HEK293T (cell line): ENCODE measurements around the gene KL.

Experiments
- CTCF ChIA-PET: fragments of 350-600 bp; formaldehyde crosslinking; extraction: SDS; loops from one replicate; lab custom pipeline; 2021; ENCODE audit warnings: antibody characterized with exemption, inconsistent platforms; lab: Yijun Ruan, JAX
- POLR2A ChIA-PET: fragments of 350-600 bp; formaldehyde crosslinking; extraction: SDS; loops from one replicate; lab custom pipeline; 2020; ENCODE audit warnings: antibody characterized with exemption, inconsistent platforms; lab: Yijun Ruan, JAX
- DNase-seq: peaks from one replicate; pipeline ENCODE4 v3.0.0; 2012; ENCODE audit warnings: mixed read lengths; ENCODE audit errors: extremely low spot score
- ARNT ChIP-seq: fragments of 450-650 bp; IDR thresholded peaks from 2 replicates; pipeline ENCODE4 v1.6.1; 2017; ENCODE audit warnings: mild to moderate bottlenecking
- BHLHE40 ChIP-seq: fragments of 450-650 bp; IDR thresholded peaks from 2 replicates; pipeline ENCODE4 v1.6.1; 2016; ENCODE audit warnings: mild to moderate bottlenecking, moderate library complexity, borderline replicate concordance
- CTBP1 ChIP-seq: fragments of 450-650 bp; IDR thresholded peaks from 2 replicates; pipeline ENCODE4 v1.6.1; 2016; ENCODE audit warnings: borderline replicate concordance
- ELF4 ChIP-seq: fragments of 450-650 bp; IDR thresholded peaks from 2 replicates; pipeline ENCODE4 v1.6.1; 2017; ENCODE audit warnings: antibody characterized with exemption
- FOXA1 ChIP-seq: fragments of 450-650 bp; IDR thresholded peaks from 2 replicates; pipeline ENCODE4 v1.6.1; 2016; ENCODE audit warnings: mild to moderate bottlenecking
- FOXK2 ChIP-seq: fragments of 450-650 bp; IDR thresholded peaks from 2 replicates; pipeline ENCODE4 v1.6.1; 2016; ENCODE audit warnings: mild to moderate bottlenecking
- FOXM1 ChIP-seq: fragments of 450-650 bp; IDR thresholded peaks from 2 replicates; pipeline ENCODE4 v1.6.1; 2017; ENCODE audit warnings: mild to moderate bottlenecking, borderline replicate concordance
- HDGF ChIP-seq: fragments of 450-650 bp; IDR thresholded peaks from 2 replicates; pipeline ENCODE4 v1.6.1; 2017; ENCODE audit warnings: antibody characterized with exemption, borderline replicate concordance
- L3MBTL2 ChIP-seq: fragments of 450-650 bp; conservative IDR thresholded peaks from 2 replicates; pipeline ENCODE4 v1.6.1; 2016; ENCODE audit warnings: mild to moderate bottlenecking
- LEF1 ChIP-seq: fragments of 450-650 bp; IDR thresholded peaks from 2 replicates; pipeline ENCODE4 v1.6.1; 2017; ENCODE audit warnings: mild to moderate bottlenecking, borderline replicate concordance
- NFRKB ChIP-seq: fragments of 450-650 bp; IDR thresholded peaks from 2 replicates; pipeline ENCODE4 v1.6.1; 2016; ENCODE audit warnings: mild to moderate bottlenecking, moderate library complexity
- SP1 ChIP-seq: fragments of 450-650 bp; IDR thresholded peaks from 2 replicates; pipeline ENCODE4 v1.6.1; 2017
- SUZ12 ChIP-seq: fragments of 450-650 bp; IDR thresholded peaks from 2 replicates; pipeline ENCODE4 v1.6.1; 2016; ENCODE audit warnings: mild to moderate bottlenecking
- TARDBP ChIP-seq: fragments of 450-650 bp; IDR thresholded peaks from 2 replicates; pipeline ENCODE4 v1.6.1; 2016
- ZNF384 ChIP-seq: fragments of 450-650 bp; IDR thresholded peaks from 2 replicates; pipeline ENCODE4 v1.6.1; 2016
- TF ChIP-seq, protein P1 (sequence below): fragments of 450-650 bp; IDR thresholded peaks from 2 replicates; pipeline ENCODE4 v1.6.1; 2016

The KL gene

DNA sequence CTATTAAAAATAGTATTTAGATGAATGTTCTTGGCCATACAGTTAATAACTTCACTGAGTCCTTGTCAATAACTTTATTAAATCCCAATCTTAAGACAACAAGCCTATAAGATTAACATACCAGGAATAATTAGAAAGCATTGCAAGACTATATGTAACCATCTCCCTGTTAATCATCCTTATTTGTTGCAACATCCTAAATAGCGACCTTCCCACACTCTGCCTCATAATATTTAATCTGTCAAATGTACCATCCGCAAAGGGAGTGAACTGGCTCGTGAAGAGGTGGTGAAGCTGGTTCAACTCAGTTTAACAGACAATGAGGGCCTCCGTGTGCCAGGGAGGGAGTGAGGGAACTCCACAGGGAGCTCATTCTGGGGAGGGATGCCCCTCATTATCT is 33.9 kb downstream of the KL start:
- no peak for TF ChIP-seq BHLHE40
- TF ChIP-seq, protein P1, sequence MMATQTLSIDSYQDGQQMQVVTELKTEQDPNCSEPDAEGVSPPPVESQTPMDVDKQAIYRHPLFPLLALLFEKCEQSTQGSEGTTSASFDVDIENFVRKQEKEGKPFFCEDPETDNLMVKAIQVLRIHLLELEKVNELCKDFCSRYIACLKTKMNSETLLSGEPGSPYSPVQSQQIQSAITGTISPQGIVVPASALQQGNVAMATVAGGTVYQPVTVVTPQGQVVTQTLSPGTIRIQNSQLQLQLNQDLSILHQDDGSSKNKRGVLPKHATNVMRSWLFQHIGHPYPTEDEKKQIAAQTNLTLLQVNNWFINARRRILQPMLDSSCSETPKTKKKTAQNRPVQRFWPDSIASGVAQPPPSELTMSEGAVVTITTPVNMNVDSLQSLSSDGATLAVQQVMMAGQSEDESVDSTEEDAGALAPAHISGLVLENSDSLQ: no peak
- TF ChIP-seq ELF4: no peak
- no peak for TF ChIP-seq FOXK2
- TF ChIP-seq TARDBP: no peak
- no peak for TF ChIP-seq ZNF384
- no peak for TF ChIP-seq SUZ12
- TF ChIP-seq FOXM1: no peak
- TF ChIP-seq LEF1: no peak
- no peak for TF ChIP-seq HDGF
- TF ChIP-seq L3MBTL2: no peak
- TF ChIP-seq FOXA1: no peak
- no peak for TF ChIP-seq ARNT
- no peak for TF ChIP-seq CTBP1
- TF ChIP-seq NFRKB: no peak
- CTCF ChIA-PET: interaction anchor here (0.6 kb wide), 1 partner anchor 36 kb away, joined by 3 read pairs; no protein-coding TSS in a partner anchor
- DNase-seq: no peak
- POLR2A ChIA-PET: no interaction called here

DNA sequence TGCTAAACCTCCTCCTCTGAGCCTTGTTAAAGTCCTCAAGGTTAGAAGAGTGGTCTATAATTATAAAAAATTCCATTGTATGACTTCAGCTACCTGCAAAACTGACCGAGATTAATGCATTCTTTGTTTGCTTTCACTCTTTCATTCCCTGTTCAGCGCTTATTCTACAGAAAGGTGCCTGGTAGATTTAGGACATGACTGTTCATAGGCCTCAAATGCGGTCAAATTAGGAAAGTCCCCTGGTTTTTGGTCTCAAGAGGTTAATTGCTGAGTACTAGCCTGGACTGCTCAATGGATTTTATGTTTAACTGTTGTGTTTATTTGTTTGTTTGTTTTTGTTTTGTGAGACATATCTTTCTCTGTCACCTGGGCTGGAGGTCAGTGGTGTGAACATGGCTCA is 35.4 kb downstream of the KL start:
- TF ChIP-seq, protein P1: no peak
- no peak for TF ChIP-seq FOXK2
- TF ChIP-seq SP1: no peak
- TF ChIP-seq SUZ12: no peak
- TF ChIP-seq NFRKB: no peak
- no peak for TF ChIP-seq ZNF384
- no peak for TF ChIP-seq HDGF
- no peak for TF ChIP-seq ELF4
- TF ChIP-seq LEF1: no peak
- TF ChIP-seq BHLHE40: no peak
- TF ChIP-seq FOXA1: no peak
- ChIA-PET POLR2A (no interaction called here), CTCF (no interaction called here)
- DNase-seq: no peak

DNA sequence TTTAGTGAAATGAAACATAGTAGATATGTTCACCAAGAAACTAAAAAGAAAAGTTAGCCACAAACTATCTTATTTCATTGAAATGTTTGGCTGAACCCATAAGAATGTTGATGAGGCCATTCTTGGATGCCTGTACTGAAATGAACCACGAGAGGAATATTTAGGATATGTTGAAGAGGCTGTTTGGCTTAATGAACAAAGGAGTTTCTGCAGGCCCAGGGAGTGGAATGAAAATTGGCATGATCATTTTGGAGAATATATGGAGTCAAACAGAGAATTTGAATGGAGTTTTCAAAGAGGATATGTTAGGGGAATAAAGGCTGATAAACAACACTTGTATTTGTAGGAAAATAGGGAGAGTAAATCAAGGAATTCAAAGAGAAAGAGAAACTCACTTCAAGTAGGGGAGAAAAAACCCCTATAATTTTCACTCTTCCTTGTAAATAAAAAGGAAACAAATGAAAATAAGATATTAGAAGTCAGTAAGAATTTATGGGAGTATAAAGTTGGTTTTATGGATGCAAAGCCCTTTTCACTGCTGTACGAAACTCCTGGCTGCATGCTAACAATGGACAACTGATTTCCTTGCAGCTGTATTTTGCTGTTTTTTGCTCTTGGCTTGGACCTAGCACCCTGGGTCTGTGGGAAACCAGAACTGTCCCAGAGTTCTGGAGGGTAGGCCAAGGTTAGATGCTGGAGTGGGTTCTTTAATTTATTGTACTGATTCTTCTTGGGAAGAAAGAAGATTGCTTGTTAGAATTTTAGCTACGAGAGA is 36.5 kb downstream of the KL start:
- no peak for DNase-seq
- CTCF ChIA-PET: no interaction called here
- TF ChIP-seq ZNF384 (no peak), ARNT (no peak), L3MBTL2 (no peak), FOXA1 (no peak), HDGF (no peak), SUZ12 (no peak), FOXK2 (no peak), NFRKB (no peak), LEF1 (no peak), FOXM1 (no peak), TARDBP (no peak), SP1 (no peak), ELF4 (no peak), CTBP1 (no peak)
- TF ChIP-seq, protein P1: no peak
- POLR2A ChIA-PET: no interaction called here

DNA sequence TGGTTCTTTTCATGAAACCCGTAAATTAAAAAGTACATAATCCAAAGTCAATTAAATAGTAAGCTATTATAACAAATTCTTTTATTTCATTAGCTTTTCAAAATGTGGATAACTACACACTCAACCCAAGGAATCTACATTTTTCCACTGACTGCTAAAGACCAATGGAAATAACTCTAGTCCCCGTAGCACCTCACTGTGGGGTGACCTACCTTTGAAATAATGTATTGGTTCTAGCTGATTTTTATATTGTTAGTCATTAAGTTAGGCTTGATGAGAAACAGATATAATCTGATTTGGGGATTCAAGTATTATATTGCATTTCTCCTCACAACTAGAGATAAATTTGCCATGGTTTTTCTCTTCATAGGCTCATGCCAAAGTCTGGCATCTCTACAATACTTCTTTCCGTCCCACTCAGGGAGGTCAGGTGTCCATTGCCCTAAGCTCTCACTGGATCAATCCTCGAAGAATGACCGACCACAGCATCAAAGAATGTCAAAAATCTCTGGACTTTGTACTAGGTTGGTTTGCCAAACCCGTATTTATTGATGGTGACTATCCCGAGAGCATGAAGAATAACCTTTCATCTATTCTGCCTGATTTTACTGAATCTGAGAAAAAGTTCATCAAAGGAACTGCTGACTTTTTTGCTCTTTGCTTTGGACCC is 37.3 kb downstream of the KL start:
- TF ChIP-seq FOXM1: no peak
- TF ChIP-seq NFRKB: no peak
- TF ChIP-seq TARDBP: no peak
- TF ChIP-seq FOXA1: no peak
- TF ChIP-seq FOXK2: no peak
- no peak for TF ChIP-seq SUZ12
- POLR2A ChIA-PET: no interaction called here
- CTCF ChIA-PET: no interaction called here
- DNase-seq: no peak

DNA sequence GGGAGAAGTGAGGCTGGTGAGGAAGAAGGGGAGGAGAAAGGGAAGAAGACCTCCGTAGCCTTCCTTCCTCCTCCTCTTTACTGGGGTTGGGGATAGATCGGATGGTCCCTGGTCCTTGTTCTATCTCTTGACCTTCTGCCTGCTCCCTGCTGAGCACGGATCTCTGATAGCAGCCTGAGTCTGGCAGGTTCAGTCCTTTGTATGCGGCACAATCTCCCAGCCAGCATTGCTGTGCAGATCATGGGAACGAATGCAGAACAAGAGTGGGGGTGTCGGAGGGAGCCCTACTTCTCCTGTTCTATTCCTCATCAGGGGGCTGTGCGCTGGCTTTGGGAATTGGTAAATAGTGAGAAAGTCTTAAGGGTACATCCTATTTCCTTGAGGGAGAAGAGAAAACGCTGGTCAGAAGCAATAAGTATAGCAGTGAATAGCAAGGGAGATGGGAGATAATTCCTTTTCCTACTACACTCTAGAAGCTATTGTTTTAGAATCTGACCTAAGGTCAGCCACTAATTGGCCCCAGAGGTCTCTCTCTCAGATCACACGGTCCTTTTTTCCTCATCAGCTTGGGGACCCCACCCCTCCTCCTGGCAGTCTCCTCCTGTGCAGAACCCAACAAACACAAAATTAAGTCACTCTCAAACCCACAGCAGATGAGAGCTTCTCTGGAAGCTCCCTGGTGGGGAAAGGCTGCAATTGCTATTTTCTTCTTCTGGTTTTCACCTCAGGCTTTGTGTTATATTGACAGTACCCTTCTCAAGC is 41.0 kb downstream of the KL start:
- CTCF ChIA-PET: interaction anchor here (0.7 to 1.2 kb wide), 3 partner anchors 9 to 22 kb away, joined by 3 to 4 read pairs (median 3); no protein-coding TSS in a partner anchor
- peak; percentile 45 for DNase-seq
- TF ChIP-seq FOXA1 (no peak), HDGF (no peak)
- POLR2A ChIA-PET: no interaction called here

DNA sequence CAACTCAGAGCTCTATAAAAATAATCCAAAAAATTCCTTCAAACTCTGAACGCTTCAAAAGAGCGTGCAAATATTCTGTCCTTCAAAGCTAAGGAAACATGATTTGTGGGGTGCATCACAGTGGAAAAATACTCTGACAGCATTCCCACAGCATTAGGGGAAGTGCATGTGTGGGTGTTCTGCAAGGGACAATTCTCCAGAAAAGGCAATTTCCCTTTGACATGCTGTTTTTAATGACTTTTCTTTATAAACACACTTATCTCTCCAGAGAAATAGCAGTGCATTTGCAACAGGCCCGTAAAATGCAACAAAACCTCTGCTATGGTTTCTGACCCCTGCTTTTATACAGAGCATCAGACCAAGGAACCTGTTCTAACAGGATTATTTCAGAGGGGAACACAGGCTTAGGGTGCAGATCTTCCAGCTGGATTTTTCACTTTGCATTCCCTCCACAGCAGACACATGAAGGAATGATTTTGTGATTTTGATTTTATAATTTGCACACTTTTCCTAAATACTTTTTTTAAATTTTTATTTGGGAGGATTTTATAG is 42.6 kb downstream of the KL start:
- TF ChIP-seq FOXA1: no peak
- ChIA-PET CTCF (no interaction called here), POLR2A (no interaction called here)
- DNase-seq: no peak
